AG04449 (cell line): ENCODE measurements around the gene SPEG.

ENCODE experiments used
- CTCF ChIA-PET: fragments of 350-600 bp; formaldehyde crosslinking; extraction: SDS; loops from one replicate; lab custom pipeline; 2021; ENCODE audit warnings: antibody characterized with exemption; lab: Yijun Ruan, JAX
- POLR2A ChIA-PET: fragments of 400-600, 350-600 bp; formaldehyde crosslinking; extraction: SDS; loops from one replicate; lab custom pipeline; 2020; ENCODE audit warnings: antibody characterized with exemption, inconsistent platforms; lab: Yijun Ruan, JAX
- DNase-seq: peaks from one replicate; pipeline ENCODE4 v3.0.0-alpha.2; 2010; ENCODE audit warnings: low read depth, low spot score
- H3K4me3 ChIP-seq: 2 replicates; pipeline ENCODE4 v1.5.1; 2011; ENCODE audit warnings: low read depth, mild to moderate bottlenecking, control low read depth, low read length
- CTCF ChIP-seq: IDR thresholded peaks from one replicate; pipeline ENCODE4 v1.5.1; 2011; ENCODE audit warnings: mild to moderate bottlenecking, moderate library complexity, low read length, control low read depth, inconsistent platforms; ENCODE audit not compliant: insufficient read depth; ENCODE audit errors: missing control alignments

Gene SPEG

GRCh38 chr2:219448099-219448775 is 13.6 kb downstream of the SPEG start:
- CTCF ChIA-PET, result no interaction called here
- TF ChIP-seq CTCF, result no peak
- POLR2A ChIA-PET, result no interaction called here
- no peak overlapping the region for H3K4me3 ChIP-seq
- DNase-seq, result no peak

GRCh38 chr2:219448776-219449341 is 14.2 kb downstream of the SPEG start:
- POLR2A ChIA-PET, result no interaction called here
- CTCF ChIA-PET, result interaction anchor here (0.9 to 2.3 kb wide), 4 partner anchors 10 to 92 kb away, joined by 3 to 9 read pairs (median 4); no protein-coding TSS in a partner anchor

GRCh38 chr2:219449609-219450008 is 15.0 kb downstream of the SPEG start:
- CTCF ChIA-PET, result interaction anchor here (0.9 to 2.4 kb wide), 9 partner anchors 9 to 91 kb away, joined by 3 to 9 read pairs (median 5); no protein-coding TSS in a partner anchor
- TF ChIP-seq CTCF, result no peak
- POLR2A ChIA-PET, result no interaction called here
- no peak for DNase-seq
- H3K4me3 ChIP-seq, result no peak overlapping the region

More at GRCh38 chr2:219448776-219449341, 14.2 kb downstream of the SPEG start:
- TF ChIP-seq CTCF, result no peak
- no peak for DNase-seq
- no peak overlapping the region for H3K4me3 ChIP-seq

- ChIA-PET CTCF (interaction anchor here (1.0 to 14.5 kb wide), 9 partner anchors 7 to 108 kb away, joined by 3 to 238 read pairs (median 8); partner anchors contain the start of gene SPEG), POLR2A (interaction anchor here (1.0 to 2.2 kb wide), 3 partner anchors 15 to 47 kb away, joined by 3 to 6 read pairs (median 3); partner anchors contain the start of gene GMPPA)
- H3K4me3 ChIP-seq, result no peak overlapping the region
These were observed 17.2 kb downstream of the SPEG start for GRCh38 chr2:219451661-219452360.

GRCh38 chr2:219452361-219453317 is 18.0 kb downstream of the SPEG start:
- TF ChIP-seq CTCF, result no peak
- CTCF ChIA-PET, result interaction anchor here (0.5 to 14.5 kb wide), 22 partner anchors 11 to 1195 kb away, joined by 3 to 238 read pairs (median 5); partner anchors contain the start of gene SPEG
- peak; percentile 87 for DNase-seq
- no peak overlapping the region for H3K4me3 ChIP-seq
- POLR2A ChIA-PET, result interaction anchor here (0.6 to 2.3 kb wide), 16 partner anchors 8 to 77 kb away, joined by 3 to 24 read pairs (median 4); partner anchors contain the start of gene GMPPA

More at GRCh38 chr2:219451661-219452360, 17.2 kb downstream of the SPEG start:
- no peak for TF ChIP-seq CTCF
- DNase-seq, result no peak
